Activated CD4-positive, alpha-beta T cell treated with anti-CD3 and anti-CD28 coated beads, Interleukin-2, amount 10 ng/mL, durations not matched to agents 24 days and 14 days (primary cell): ENCODE results near the gene THRSP. TPM values are rescaled to one million over a fixed set of nuclear protein-coding genes. Genes with fewer than 3 reads are reported as not detected.
"Not testable (repeated sequence)": the region's sequence is repeated elsewhere in the genome, so short reads cannot be mapped to it uniquely, and the experiment has no call there.

ENCODE experiments used
- DNase-seq: peaks from one replicate; pipeline ENCODE4 v3.0.0; 2022
- H3K27ac Mint-ChIP-seq: one replicate; pipeline ENCODE4 v1.8.0; 2022; ENCODE audit warnings: mild to moderate bottlenecking, mixed read lengths
- H3K27me3 Mint-ChIP-seq: one replicate; pipeline ENCODE4 v1.8.0; 2022; ENCODE audit warnings: mixed read lengths
- H3K36me3 Mint-ChIP-seq: one replicate; pipeline ENCODE4 v1.8.0; 2022; ENCODE audit warnings: low read depth, mild to moderate bottlenecking, mixed read lengths
- H3K4me1 Mint-ChIP-seq: one replicate; pipeline ENCODE4 v1.8.0; 2021; ENCODE audit warnings: mixed read lengths
- H3K4me3 Mint-ChIP-seq: one replicate; pipeline ENCODE4 v1.8.0; 2022; ENCODE audit warnings: mild to moderate bottlenecking, moderate library complexity, mixed read lengths
- H3K9me3 Mint-ChIP-seq: one replicate; pipeline ENCODE4 v1.8.0; 2021; ENCODE audit warnings: mixed read lengths
- intact Hi-C: fragments of 100-400 bp; cut with micrococcal nuclease; formaldehyde crosslinking; loops from one replicate; pipeline ENCODE4 v1.15.1; 2023
- total RNA-seq: library from RNA; stranded (reverse); gene quantifications from 2 replicates; pipeline ENCODE4 v1.2.3, GENCODE V29; 2022

THRSP gene
- total RNA-seq, 1 donor from 2014 or later: not detected

DNA sequence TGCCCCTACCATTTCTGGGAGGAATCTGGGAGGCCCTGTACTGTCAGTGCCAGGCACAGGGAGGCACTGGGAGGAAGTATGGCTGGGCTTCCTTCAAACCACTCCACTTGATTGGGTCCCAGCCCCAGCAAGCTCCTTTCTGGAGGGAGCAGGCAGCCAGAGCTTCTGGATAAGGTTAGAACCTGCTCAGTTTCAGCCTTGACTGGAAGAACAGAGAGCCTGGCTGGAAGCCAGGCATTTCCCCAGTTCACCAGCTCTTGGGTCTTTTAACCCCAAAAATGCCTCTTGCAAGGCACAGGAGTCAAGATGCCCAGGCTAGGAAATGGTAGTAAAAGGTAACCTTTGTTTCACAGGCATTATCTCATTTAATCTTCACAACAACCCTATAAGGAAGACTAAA is 31.6 kb upstream of the THRSP start:
- Mint-ChIP-seq H3K4me1 (no peaks in the 10 kb centered on the region), H3K4me3 (no peak overlapping the region), H3K36me3 (no peaks in the 10 kb centered on the region), H3K27me3 (no peaks in the 10 kb centered on the region), H3K27ac (no peak overlapping the region), H3K9me3 (no peaks in the 10 kb centered on the region)
- intact Hi-C loops: no loop called here
- DNase-seq: no peak

DNA sequence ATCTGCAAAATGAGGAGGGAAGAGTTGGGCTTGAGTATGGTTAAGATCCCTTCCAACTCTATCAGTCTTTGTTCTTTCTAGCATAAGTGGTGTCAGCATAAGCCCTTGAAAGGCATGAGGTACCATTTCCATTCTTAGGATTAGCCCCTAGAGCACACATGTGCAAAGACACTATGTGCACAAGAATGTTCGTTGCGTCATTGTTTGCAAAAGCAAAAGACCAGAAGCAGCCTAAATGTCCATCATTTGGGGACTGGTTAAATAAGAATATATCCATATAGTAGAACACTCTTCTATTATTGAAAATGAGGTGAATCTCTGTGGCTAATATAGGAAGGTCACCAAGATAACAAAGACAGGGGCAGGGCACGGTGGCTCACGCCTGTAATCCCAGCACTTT is 30.6 kb upstream of the THRSP start:
- Mint-ChIP-seq H3K9me3 (no peaks in the 10 kb centered on the region), H3K27me3 (no peaks in the 10 kb centered on the region), H3K4me3 (no peak overlapping the region), H3K36me3 (no peaks in the 10 kb centered on the region), H3K4me1 (no peaks in the 10 kb centered on the region), H3K27ac (no peak overlapping the region)
- intact Hi-C loops: no loop called here
- DNase-seq: no peak

DNA sequence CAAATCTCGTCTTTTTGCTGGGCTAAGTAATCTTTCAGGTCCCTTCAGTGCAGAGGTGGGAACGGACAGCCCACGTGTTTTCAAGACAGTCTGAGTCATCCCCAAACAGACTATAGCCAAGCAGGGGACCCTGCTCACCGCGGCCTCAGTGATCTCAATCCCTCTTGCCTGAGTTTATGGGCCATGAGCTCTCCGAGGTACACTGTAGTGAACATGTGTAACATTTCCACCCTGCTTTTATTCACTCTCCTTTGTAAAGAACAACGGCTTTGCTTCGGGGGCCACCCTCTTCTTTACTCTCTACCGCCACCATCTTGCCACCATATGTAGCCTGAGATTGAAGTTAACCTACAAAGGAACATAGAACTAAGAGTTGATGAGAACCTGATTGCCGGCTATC is 29.0 kb upstream of the THRSP start:
- Mint-ChIP-seq H3K36me3 (no peaks in the 10 kb centered on the region), H3K27me3 (no peaks in the 10 kb centered on the region), H3K4me3 (no peak overlapping the region), H3K9me3 (no peaks in the 10 kb centered on the region), H3K27ac (no peak overlapping the region), H3K4me1 (peaks cover under 1% of the 10 kb centered on the region)
- no peak for DNase-seq
- intact Hi-C loops: no loop called here

DNA sequence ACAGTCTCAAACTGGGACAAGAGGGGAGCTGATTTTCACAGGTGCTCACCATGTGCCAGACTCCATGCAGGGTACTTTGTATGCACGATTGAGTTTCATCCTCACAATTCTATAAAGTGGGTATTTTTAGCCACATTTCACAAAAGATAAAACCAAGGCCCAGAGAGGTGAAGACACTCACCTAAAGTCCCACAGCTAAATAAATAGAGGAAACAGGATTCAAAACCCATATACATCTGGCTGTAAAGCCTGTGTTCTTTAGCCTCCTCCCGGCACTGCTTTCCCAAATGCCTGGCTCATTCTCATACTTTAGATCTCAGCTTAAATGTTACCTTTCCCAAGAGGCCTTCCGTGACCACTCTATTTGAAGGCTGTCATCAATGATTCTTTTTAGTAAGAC is 27.3 kb upstream of the THRSP start:
- Mint-ChIP-seq H3K27me3 (no peaks in the 10 kb centered on the region), H3K4me3 (no peak overlapping the region), H3K9me3 (no peaks in the 10 kb centered on the region), H3K27ac (no peak overlapping the region), H3K4me1 (peaks cover 9% of the 10 kb centered on the region), H3K36me3 (no peaks in the 10 kb centered on the region)
- no peak for DNase-seq
- intact Hi-C loops: no loop called here

DNA sequence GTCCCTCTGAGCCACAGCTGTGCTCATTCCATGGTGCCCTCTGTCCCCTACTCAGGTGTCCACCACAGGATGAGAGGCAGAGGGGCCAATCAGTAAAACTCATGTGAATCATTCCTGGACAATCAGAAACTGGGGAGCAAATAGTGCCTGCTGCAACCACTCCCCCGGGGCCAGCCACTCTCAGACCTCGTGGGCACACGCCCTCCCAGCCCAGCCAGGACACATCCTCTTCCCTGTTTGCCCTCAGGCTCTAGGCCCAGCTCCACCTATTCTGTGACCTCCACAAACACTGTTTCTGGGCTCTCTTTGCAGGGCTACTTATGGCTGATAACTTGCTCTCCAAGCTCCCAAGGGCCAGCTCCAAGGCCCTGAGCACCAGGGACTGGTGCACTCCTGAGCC is 26.6 kb upstream of the THRSP start:
- Mint-ChIP-seq H3K36me3 (no peaks in the 10 kb centered on the region), H3K4me3 (no peak overlapping the region), H3K4me1 (peaks cover 9% of the 10 kb centered on the region), H3K27ac (no peak overlapping the region), H3K27me3 (no peaks in the 10 kb centered on the region), H3K9me3 (no peaks in the 10 kb centered on the region)
- DNase-seq: no peak
- intact Hi-C loops: no loop called here

DNA sequence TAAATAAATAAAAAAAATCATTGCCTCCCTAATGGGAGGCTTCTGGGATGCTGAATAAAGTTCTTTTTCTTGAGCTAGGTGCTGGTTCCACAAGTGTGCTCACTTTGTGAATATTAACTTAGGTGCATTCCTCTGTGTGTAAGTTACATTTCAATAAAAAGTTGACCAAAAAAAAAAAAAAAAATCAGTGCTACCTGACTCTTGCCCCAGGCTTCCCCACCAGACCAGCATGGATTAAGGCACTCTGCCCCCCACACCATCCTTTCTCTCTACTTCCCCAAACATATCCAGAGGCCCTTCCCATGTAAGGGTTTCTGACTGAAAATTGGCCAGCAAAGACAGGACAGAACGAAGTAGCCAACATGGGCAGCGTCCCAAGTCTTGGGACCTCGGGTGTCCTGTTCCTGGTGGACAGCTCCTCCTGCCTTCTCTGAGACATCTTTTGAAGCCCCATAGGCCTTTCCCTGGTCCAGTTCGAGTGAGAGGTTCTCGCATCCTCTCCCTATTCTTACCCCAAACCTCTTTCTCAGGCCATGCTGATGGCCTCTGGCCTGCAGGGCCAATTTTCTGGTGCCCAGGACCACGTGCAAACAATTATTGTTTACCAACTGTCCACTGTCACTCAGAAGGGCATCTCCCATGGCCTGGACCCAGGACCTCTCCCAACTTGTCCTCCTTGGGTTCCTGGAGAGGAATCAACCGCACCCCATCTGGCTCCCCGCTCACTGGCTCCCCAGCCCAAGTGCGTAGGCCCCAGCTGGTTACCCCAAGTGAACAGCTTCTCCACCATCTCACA is 25.6 kb upstream of the THRSP start:
- H3K27ac Mint-ChIP-seq: no peak overlapping the region
- H3K27me3 Mint-ChIP-seq: no peaks in the 10 kb centered on the region
- intact Hi-C loops: no loop called here
- H3K4me1 Mint-ChIP-seq: peaks cover 9% of the 10 kb centered on the region
- H3K9me3 Mint-ChIP-seq: no peaks in the 10 kb centered on the region
- H3K36me3 Mint-ChIP-seq: no peaks in the 10 kb centered on the region
- DNase-seq: no peak
- H3K4me3 Mint-ChIP-seq: no peak overlapping the region

DNA sequence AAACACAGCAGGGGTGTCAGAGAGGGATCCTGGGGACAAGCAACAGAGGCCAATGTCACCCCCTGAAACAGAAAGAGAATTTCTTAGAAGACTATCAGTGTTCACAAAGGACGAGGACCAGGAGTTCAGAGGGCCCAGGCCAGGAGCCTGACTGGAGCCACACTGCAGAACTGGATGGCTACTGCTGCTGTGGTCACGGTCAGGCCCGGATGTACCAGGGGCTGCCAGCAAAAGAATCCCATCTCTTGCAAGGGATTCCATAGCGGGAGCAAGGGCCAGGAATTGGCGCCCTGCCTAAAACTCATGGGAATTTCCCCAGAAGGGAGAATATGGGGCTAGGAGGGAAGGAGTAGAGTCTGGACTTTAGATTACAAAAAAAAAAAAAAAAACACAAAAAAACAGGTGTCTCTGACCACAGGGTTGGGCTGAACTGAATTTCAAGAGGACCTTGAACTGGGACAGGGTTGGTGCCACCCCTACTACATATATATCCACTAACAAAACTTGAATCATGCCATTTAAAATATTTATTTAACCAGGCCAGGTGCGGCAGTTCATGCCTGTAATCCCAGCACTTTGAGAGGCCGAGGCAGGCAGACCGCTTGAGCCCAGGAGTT is 24.9 kb upstream of the THRSP start:
- H3K9me3 Mint-ChIP-seq: no peaks in the 10 kb centered on the region
- no peak overlapping the region for H3K4me3 Mint-ChIP-seq
- no peak for DNase-seq
- no peaks in the 10 kb centered on the region for H3K36me3 Mint-ChIP-seq
- intact Hi-C loops: no loop called here
- peaks cover 10% of the 10 kb centered on the region for H3K4me1 Mint-ChIP-seq
- no peak overlapping the region for H3K27ac Mint-ChIP-seq
- peaks cover 4% of the 10 kb centered on the region for H3K27me3 Mint-ChIP-seq

DNA sequence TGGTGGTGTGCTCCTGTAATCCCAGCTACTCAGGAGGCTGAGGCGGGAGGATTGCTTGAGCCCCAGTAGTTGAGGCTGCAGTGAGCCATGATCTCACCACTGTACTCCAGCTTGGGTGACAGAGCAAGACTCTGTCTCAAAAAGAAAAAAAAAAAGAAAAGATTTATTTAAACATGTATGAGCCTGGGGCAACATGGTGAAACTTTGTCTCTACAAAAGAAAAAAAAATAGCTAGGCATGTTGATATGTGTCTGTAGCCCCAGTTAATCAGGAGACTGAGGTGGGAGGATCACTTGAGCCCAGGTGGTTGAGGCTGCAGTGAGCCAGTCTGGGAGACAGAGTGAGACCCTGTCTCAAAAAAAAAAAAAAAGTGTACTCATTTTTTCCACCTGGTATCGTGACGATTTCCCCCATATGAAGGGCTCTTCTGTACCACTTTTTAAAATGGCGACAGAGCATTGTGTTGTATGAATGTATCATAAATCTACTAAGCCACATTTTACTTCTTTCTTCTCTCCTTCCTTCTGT is 24.2 kb upstream of the THRSP start:
- Mint-ChIP-seq H3K27ac (peak overlapping the region; percentile 86), H3K4me3 (peak overlapping the region; percentile 49), H3K9me3 (no peaks in the 10 kb centered on the region), H3K36me3 (no peaks in the 10 kb centered on the region), H3K4me1 (peaks cover 10% of the 10 kb centered on the region), H3K27me3 (peaks cover 4% of the 10 kb centered on the region)
- DNase-seq: no peak
- intact Hi-C loops: no loop called here

DNA sequence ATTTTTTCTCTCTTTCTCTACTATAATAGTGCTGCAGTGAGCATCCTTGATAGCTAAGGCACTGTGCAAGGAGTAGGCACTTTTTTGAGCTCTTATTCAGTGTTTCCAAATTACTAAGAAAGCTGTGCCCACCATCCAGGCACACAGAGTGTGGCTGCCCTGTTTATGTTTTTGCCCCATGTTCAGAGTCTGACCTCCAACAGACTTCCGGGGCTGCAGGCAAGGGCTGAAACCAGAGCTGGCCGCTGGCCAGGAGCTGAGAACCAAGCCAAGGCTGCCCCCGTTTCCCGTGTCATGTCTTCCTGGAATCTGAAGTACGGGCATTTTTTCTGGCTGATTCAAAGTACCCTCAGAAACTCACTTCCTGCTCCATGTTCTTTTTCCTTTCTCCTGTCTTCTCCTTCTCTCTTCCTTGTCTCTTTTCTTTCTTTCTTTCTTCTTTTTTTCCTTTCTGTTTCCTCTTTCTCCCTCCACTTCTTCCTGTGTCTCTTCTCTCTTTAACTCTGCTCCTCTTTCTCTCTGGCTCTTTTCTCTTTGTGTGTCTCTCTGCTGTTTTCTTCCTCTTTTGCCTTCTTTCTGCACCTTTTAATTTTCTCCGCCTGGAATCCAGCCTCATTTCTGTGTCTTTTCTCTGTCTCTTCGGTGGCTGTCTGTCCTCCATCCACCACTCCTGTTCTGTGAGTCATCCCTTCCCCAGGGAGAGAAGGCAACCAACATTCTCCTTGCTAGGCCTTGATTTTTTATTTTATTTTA is 23.6 kb upstream of the THRSP start:
- Mint-ChIP-seq H3K27ac (peak overlapping the region; percentile 86), H3K27me3 (peaks cover 4% of the 10 kb centered on the region), H3K9me3 (no peaks in the 10 kb centered on the region), H3K36me3 (no peaks in the 10 kb centered on the region), H3K4me1 (peaks cover 10% of the 10 kb centered on the region), H3K4me3 (peak overlapping the region; percentile 49)
- peak; percentile 59 for DNase-seq
- intact Hi-C loops: no loop called here

DNA sequence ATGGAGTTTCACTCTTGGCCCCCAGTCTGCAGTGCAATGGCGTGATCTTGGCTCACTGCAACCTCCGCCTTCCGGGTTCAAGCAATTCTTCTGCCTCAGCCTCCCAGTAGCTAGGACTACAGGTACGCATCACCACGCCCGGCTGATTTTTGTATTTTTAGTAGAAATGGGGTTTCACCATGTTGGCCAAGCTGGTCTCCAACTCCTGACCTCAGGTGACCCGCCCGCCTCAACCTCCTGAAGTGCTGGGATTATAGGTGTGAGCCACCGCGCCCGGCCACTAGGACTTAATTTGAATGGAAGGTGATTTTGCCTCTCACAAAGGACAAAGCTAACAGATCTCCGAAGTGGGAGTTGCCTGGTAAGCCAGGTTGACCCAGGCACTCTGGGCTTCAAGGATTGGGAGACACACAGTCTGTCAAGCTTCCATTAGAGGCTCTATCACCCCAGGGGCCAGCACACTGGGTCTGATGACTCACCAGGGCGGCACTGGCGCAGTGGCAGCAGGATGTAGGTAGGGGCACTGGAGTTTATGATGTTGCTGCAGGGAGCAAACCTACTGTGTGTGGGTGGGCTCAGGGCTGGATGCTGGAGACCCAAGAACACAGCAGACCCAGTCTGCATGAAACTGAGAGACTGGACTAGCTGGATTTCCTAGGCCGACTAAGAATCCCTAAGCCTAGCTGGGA is 22.8 kb upstream of the THRSP start:
- no peak for DNase-seq
- Mint-ChIP-seq H3K9me3 (no peaks in the 10 kb centered on the region), H3K4me3 (no peak overlapping the region), H3K4me1 (peaks cover 11% of the 10 kb centered on the region), H3K27ac (no peak overlapping the region), H3K27me3 (peaks cover 4% of the 10 kb centered on the region), H3K36me3 (no peaks in the 10 kb centered on the region)
- intact Hi-C loops: no loop called here

DNA sequence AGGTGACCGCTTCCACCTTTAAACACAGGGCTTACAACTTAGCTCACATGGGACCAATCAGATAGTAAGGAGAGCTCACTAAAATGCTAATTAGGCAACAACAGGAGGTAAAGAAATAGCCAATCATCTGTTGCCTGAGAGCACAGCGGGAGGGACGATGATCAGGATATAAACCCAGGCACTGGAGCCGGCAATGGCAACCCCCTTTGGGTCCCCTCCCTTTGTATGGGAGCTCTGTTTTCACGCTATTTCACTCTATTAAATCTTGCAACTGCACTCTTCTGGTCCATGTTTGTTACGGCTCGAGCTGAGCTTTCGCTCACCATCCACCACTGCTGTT is 22.3 kb upstream of the THRSP start:
- Mint-ChIP-seq H3K4me1 (peaks cover 15% of the 10 kb centered on the region), H3K27ac (peak overlapping the region; percentile 19)
- H3K27me3 Mint-ChIP-seq, H3K4me3 Mint-ChIP-seq, intact Hi-C loops, DNase-seq, H3K36me3 Mint-ChIP-seq, H3K9me3 Mint-ChIP-seq: not testable (repeated sequence)

DNA sequence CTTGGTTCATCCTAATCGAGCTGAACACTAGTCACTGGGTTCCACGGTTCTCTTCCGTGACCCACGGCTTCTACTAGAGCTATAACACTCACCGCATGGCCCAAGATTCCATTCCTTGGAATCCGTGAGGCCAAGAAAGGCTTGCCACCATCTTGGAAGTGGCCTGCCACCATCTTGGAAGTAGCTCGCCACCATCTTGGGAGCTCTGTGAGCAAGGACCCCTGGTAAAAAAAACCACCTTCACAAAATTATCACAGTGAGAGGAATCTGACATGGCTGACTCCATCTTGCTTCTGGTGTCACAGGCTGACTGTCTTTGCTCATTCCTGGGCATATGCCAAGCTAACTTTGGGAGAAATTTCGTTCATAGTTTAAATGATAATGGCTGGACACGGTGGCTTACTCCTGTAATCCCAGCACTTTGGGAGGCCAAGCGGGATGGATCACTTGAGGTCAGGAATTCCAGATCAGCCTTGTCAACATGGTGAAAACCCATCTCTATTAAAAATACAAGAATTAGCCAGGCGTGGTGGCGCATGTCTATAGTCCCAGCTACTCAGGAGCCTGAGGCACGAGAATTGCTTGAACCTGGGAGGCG is 21.7 kb upstream of the THRSP start:
- Mint-ChIP-seq H3K27ac (peak overlapping the region; percentile 19), H3K4me3 (no peak overlapping the region), H3K4me1 (peaks cover 16% of the 10 kb centered on the region), H3K9me3 (no peaks in the 10 kb centered on the region), H3K27me3 (peaks cover 4% of the 10 kb centered on the region), H3K36me3 (no peaks in the 10 kb centered on the region)
- DNase-seq: no peak
- intact Hi-C loops: no loop called here

DNA sequence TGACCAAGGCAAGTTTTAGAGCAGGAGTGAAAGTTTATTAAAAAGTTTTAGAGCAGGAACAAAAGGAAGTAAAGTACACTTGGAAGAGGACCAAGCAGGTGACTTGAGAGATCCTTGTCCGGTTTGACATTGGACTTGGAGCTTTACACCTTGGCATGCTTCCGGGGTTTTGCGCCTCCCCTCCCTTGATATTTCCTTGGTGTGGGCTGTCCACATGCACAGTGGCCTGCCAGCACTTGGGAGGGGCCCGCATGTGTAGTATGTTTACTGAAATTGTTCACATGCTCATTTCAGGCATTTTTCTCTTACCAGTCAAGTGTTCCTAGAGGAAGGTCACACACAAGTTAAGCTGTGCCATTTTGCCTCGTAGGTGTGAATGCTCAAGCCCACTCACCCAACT is 19.0 kb upstream of the THRSP start:
- DNase-seq: no peak
- no peak overlapping the region for H3K27ac Mint-ChIP-seq
- H3K27me3 Mint-ChIP-seq: peaks cover 4% of the 10 kb centered on the region
- H3K9me3 Mint-ChIP-seq: no peaks in the 10 kb centered on the region
- no peaks in the 10 kb centered on the region for H3K36me3 Mint-ChIP-seq
- H3K4me3 Mint-ChIP-seq: no peak overlapping the region
- peaks cover 14% of the 10 kb centered on the region for H3K4me1 Mint-ChIP-seq
- intact Hi-C loops: no loop called here
